GM23338 (cell line): ENCODE data around the gene GUCY1A1. TPM values are rescaled to one million over a fixed set of nuclear protein-coding genes. Genes with fewer than 3 reads are reported as not detected.

Experiments used
- ATAC-seq: fragments of 200-7000 bp; cut with Tn5 transposase; 3 replicates; pipeline ENCODE4 v1.9.1; 2020
- DNase-seq: peaks from one replicate; pipeline ENCODE4 v3.0.0-alpha.2; 2015; ENCODE audit warnings: low spot score
- H2AFZ ChIP-seq: fragments of 200-600 bp; sonication (generic); 2 replicates; pipeline ENCODE4 v1.8.0; 2016; ENCODE audit warnings: antibody characterized with exemption, mild to moderate bottlenecking, moderate library complexity
- H3F3A ChIP-seq: fragments of 200-600 bp; sonication (generic); replicated peaks from 2 replicates; pipeline ENCODE4 v1.8.0; 2017; ENCODE audit warnings: antibody characterized with exemption, mixed run types, low read depth
- H3K27ac ChIP-seq: fragments of 200-600 bp; sonication (generic); 2 replicates; pipeline ENCODE4 v1.6.1; 2016; ENCODE audit warnings: low read depth
- H3K27me3 ChIP-seq: fragments of 200-600 bp; sonication (generic); 2 replicates; pipeline ENCODE4 v1.8.0; 2016; ENCODE audit warnings: mild to moderate bottlenecking, mixed run types, moderate library complexity; ENCODE audit not compliant: insufficient read depth
- H3K36me3 ChIP-seq: fragments of 200-600 bp; sonication (generic); 2 replicates; pipeline ENCODE4 v1.8.0; 2016; ENCODE audit warnings: mild to moderate bottlenecking; ENCODE audit not compliant: insufficient read depth
- H3K4me1 ChIP-seq: fragments of 200-600 bp; sonication (generic); 2 replicates; pipeline ENCODE4 v1.8.0; 2016; ENCODE audit warnings: mild to moderate bottlenecking, moderate library complexity; ENCODE audit not compliant: insufficient read depth
- H3K4me2 ChIP-seq: fragments of 200-600 bp; sonication (generic); 2 replicates; pipeline ENCODE4 v1.7.1; 2017; ENCODE audit warnings: mixed run types
- H3K4me3 ChIP-seq: fragments of 200-600 bp; sonication (generic); 2 replicates; pipeline ENCODE4 v1.6.1; 2016; ENCODE audit warnings: mixed run types
- H3K79me2 ChIP-seq: fragments of 200-600 bp; sonication (generic); replicated peaks from 2 replicates; pipeline ENCODE4 v1.8.0; 2017; ENCODE audit warnings: mild to moderate bottlenecking; ENCODE audit not compliant: insufficient read depth
- H3K9me2 ChIP-seq: fragments of 200-600 bp; sonication (generic); 2 replicates; pipeline ENCODE4 v1.8.0; 2017; ENCODE audit not compliant: insufficient read depth
- H4K20me1 ChIP-seq: fragments of 200-600 bp; sonication (generic); replicated peaks from 2 replicates; pipeline ENCODE4 v1.8.0; 2017; ENCODE audit warnings: mild to moderate bottlenecking; ENCODE audit not compliant: insufficient read depth
- H3K27ac Mint-ChIP-seq: 2 replicates; pipeline ENCODE4 v1.8.0; 2020; ENCODE audit warnings: inconsistent platforms, mild to moderate bottlenecking, moderate library complexity, mixed read lengths
- H3K27me3 Mint-ChIP-seq: 3 replicates; pipeline ENCODE4 v1.8.0; 2022; ENCODE audit warnings: low read depth, mild to moderate bottlenecking, moderate library complexity, mixed read lengths, inconsistent platforms; ENCODE audit not compliant: insufficient read depth, poor library complexity
- H3K36me3 Mint-ChIP-seq: 3 replicates; pipeline ENCODE4 v1.8.0; 2021; ENCODE audit warnings: low read depth, mild to moderate bottlenecking, inconsistent platforms, moderate library complexity, mixed read lengths
- H3K4me1 Mint-ChIP-seq: 3 replicates; pipeline ENCODE4 v1.8.0; 2020; ENCODE audit warnings: mild to moderate bottlenecking, inconsistent platforms, mixed read lengths
- H3K4me3 Mint-ChIP-seq: 3 replicates; pipeline ENCODE4 v1.8.0; 2021; ENCODE audit warnings: moderate library complexity, mild to moderate bottlenecking, inconsistent platforms, mixed read lengths
- H3K9me3 Mint-ChIP-seq: 3 replicates; pipeline ENCODE4 v1.8.0; 2020; ENCODE audit warnings: moderate library complexity, mild to moderate bottlenecking, inconsistent platforms, mixed read lengths
- CREB1 ChIP-seq: fragments of 250-450 bp; sonication (Bioruptor Pico); IDR thresholded peaks from 2 replicates; pipeline ENCODE4 v1.5.0; 2020; ENCODE audit warnings: low read depth, mild to moderate bottlenecking, moderate library complexity
- CTCF ChIP-seq, 2 experiments: fragments of 200-600 bp in 1 of 2; sonication (generic) in 1 of 2; conservative IDR thresholded peaks; 2 replicates each; pipeline versions ENCODE4 v1.5.1 to v1.6.1; 2016 to 2017; ENCODE audit warnings: antibody characterized with exemption in 2 of 2, low read depth in 2 of 2, mild to moderate bottlenecking in 2 of 2, moderate library complexity in 1 of 2
- EZH2 ChIP-seq: fragments of 200-600 bp; sonication (generic); IDR thresholded peaks from one replicate; pipeline ENCODE4 v1.8.0; 2017; ENCODE audit warnings: antibody characterized with exemption, mild to moderate bottlenecking, low read depth; ENCODE audit not compliant: unreplicated experiment
- EZH2phosphoT487 ChIP-seq: fragments of 200-600 bp; sonication (generic); IDR thresholded peaks from one replicate; pipeline ENCODE4 v1.8.1; 2018; ENCODE audit warnings: antibody characterized with exemption; ENCODE audit not compliant: unreplicated experiment
- JUNB ChIP-seq: IDR thresholded peaks from one replicate; pipeline ENCODE4 v1.6.1; 2016; ENCODE audit warnings: antibody characterized with exemption; ENCODE audit not compliant: unreplicated experiment
- NANOG ChIP-seq: IDR thresholded peaks from 2 replicates; pipeline ENCODE4 v1.6.1; 2016; ENCODE audit warnings: antibody characterized with exemption, borderline replicate concordance
- POLR2AphosphoS5 ChIP-seq: IDR thresholded peaks from 2 replicates; pipeline ENCODE4 v1.6.1; 2016; ENCODE audit warnings: antibody characterized with exemption, low read depth
- REST ChIP-seq: IDR thresholded peaks from one replicate; pipeline ENCODE4 v1.6.1; 2018; ENCODE audit warnings: antibody characterized with exemption; ENCODE audit not compliant: unreplicated experiment
- STAT1 ChIP-seq: IDR thresholded peaks from one replicate; pipeline ENCODE4 v1.6.1; 2016; ENCODE audit warnings: antibody characterized with exemption; ENCODE audit not compliant: unreplicated experiment
- ZNF331 ChIP-seq: fragments of 250-450 bp; sonication (Bioruptor Pico); IDR thresholded peaks from 2 replicates; pipeline ENCODE4 v1.5.0; 2020; ENCODE audit warnings: low read depth, mild to moderate bottlenecking, moderate library complexity
- ZNF462 ChIP-seq: fragments of 250-450 bp; sonication (Bioruptor Pico); IDR thresholded peaks from 2 replicates; pipeline ENCODE4 v1.5.0; 2020; ENCODE audit warnings: mild to moderate bottlenecking, moderate library complexity
- polyA plus RNA-seq: library from polyadenylated mRNA; unstranded; fragments of >200 nt; fragmentation: Nextera tagmentation; extraction: Ambion mirVana; gene quantifications from 2 replicates; pipeline ENCODE4 v1.2.1, GENCODE V29; 2016
- total RNA-seq: library from RNA; depleted of rRNA; stranded (reverse); fragments of >200 nt; shearing (Covaris generic); gene quantifications from 2 replicates; pipeline ENCODE4 v1.2.3, GENCODE V29; 2014
- TF ChIP-seq, protein P1 (sequence below): IDR thresholded peaks from 2 replicates; pipeline ENCODE4 v1.6.1; 2016; ENCODE audit warnings: antibody characterized with exemption

Gene GUCY1A1
- total and polyA plus RNA-seq, 2 experiments from 2014 or later, result not detected

DNA sequence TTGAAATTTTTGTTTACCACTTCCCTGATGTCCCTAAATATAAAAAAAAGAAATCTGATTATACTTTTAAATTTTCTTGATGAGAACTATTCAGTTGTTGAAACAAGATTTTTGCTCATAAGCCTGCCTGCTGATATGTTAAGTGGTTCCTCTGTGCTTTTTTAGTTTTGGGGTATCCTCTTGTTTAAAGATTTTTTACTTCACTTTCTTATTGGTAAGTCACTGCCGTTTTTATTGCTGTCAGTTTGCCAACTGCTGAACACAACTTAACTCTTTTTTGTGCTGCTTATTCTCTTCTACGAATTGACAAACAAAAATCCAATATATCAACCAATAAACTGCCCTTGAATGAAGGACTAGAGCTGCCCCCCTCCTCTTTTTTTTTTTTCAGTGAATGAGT, 39.5 kb downstream of the GUCY1A1 start (continued):
- no peak for TF ChIP-seq ZNF331
- TF ChIP-seq EZH2, result no peak
- no peak for TF ChIP-seq STAT1
- TF ChIP-seq, protein P1, sequence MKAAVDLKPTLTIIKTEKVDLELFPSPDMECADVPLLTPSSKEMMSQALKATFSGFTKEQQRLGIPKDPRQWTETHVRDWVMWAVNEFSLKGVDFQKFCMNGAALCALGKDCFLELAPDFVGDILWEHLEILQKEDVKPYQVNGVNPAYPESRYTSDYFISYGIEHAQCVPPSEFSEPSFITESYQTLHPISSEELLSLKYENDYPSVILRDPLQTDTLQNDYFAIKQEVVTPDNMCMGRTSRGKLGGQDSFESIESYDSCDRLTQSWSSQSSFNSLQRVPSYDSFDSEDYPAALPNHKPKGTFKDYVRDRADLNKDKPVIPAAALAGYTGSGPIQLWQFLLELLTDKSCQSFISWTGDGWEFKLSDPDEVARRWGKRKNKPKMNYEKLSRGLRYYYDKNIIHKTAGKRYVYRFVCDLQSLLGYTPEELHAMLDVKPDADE, result no peak

GRCh38 chr4:155707251-155707650, 40.6 kb downstream of the GUCY1A1 start:
- no peaks in the 10 kb centered on the region for H3K27me3 ChIP-seq
- H3K9me3 Mint-ChIP-seq, result no peaks in the 10 kb centered on the region
- DNase-seq (no peak), ATAC-seq (no peak)
- no peak overlapping the region for H2AFZ ChIP-seq
- no peak overlapping the region for H3K4me3 Mint-ChIP-seq
- H3F3A ChIP-seq, result no peaks in the 10 kb centered on the region
- H3K79me2 ChIP-seq, result no peaks in the 10 kb centered on the region
- H3K4me1 Mint-ChIP-seq, result peaks cover 8% of the 10 kb centered on the region
- no peak overlapping the region for H3K27ac Mint-ChIP-seq
- no peak overlapping the region for H3K27ac ChIP-seq
- no peaks in the 10 kb centered on the region for H3K36me3 ChIP-seq
- no peaks in the 10 kb centered on the region for H3K4me1 ChIP-seq
- H3K4me3 ChIP-seq, result no peak overlapping the region
- H3K36me3 Mint-ChIP-seq, result no peaks in the 10 kb centered on the region
- H4K20me1 ChIP-seq, result no peaks in the 10 kb centered on the region
- no peaks in the 10 kb centered on the region for H3K9me2 ChIP-seq
- no peaks in the 10 kb centered on the region for H3K27me3 Mint-ChIP-seq
- H3K4me2 ChIP-seq, result no peak overlapping the region
- TF ChIP-seq NANOG (no peak), JUNB (no peak), REST (no peak), CTCF (conservative IDR thresholded peaks at IDR 0.05; ENCODE audit: low read depth in 2 of 2) (no peak), POLR2AphosphoS5 (no peak), CREB1 (no peak), STAT1 (no peak), EZH2 (no peak), EZH2phosphoT487 (no peak), ZNF462 (no peak)
- TF ChIP-seq, protein P1, result no peak
